ENCODE measurements around the gene ANO7. TPM values are rescaled to one million over a fixed set of nuclear protein-coding genes. Genes with fewer than 3 reads are reported as not detected.

Gene ANO7
- total RNA-seq, 4 donors from 2014 or later = 0.59 TPM; not detected in 3

GRCh38 chr2:241270531-241270930 is 82.1 kb downstream of the ANO7 start:
- H3K9me3 ChIP-seq = no peaks in the 10 kb centered on the region
- 38 to 44% methylated on average over 5 of the region's 5 CpGs for WGBS, 2 donors
- peak overlapping the region in 2 of 4 donors; percentile 73 to 100 for H3K4me3 ChIP-seq
- intact Hi-C loops (cut with DNase I) = no loop called here
- no peaks in the 10 kb centered on the region for H3K27me3 ChIP-seq
- no peak for TF ChIP-seq CTCF (IDR thresholded peaks at IDR 0.05)
- TF ChIP-seq POLR2A (IDR thresholded peaks at IDR 0.05) = no peak
- H3K4me1 ChIP-seq = peaks cover 28 to 52% (median 32%) of the 10 kb centered on the region in 3 donors
- H3K36me3 ChIP-seq = peaks cover 0 to 35% (median 3%) of the 10 kb centered on the region in 3 donors
- H3K27ac ChIP-seq = peak overlapping the region in 3 of 4 donors; percentile 27 to 97 (median 90)
- no peak for DNase-seq

GRCh38 chr2:241271706-241272302 is 83.3 kb downstream of the ANO7 start:
- Histone ChIP-seq H3K4me3 (peak overlapping the region; percentile 73 to 100 (median 90)), H3K27ac (peak overlapping the region; percentile 90 to 97 (median 91)), H3K27me3 (no peaks in the 10 kb centered on the region), H3K9me3 (no peaks in the 10 kb centered on the region), H3K36me3 (peaks cover 0 to 23% (median 0%) of the 10 kb centered on the region in 3 donors), H3K4me1 (peaks cover 28 to 52% (median 32%) of the 10 kb centered on the region in 3 donors)
- intact Hi-C loops (cut with DNase I) = no loop called here
- DNase-seq = peak; percentile 23
- 0 to 5% methylated on average over 4 to 10 of the region's 37 CpGs for WGBS, 2 donors
- TF ChIP-seq CTCF (IDR thresholded peaks at IDR 0.05) (no peak), POLR2A (IDR thresholded peaks at IDR 0.05) (no peak)

- no peak for DNase-seq
- Histone ChIP-seq H3K4me3 (peak overlapping the region; percentile 73 to 100 (median 90)), H3K36me3 (peaks cover 0 to 15% (median 0%) of the 10 kb centered on the region in 3 donors), H3K4me1 (peaks cover 28 to 52% (median 32%) of the 10 kb centered on the region in 3 donors), H3K27me3 (no peaks in the 10 kb centered on the region), H3K27ac (peak overlapping the region; percentile 90 to 97 (median 91)), H3K9me3 (no peaks in the 10 kb centered on the region)
- intact Hi-C loops (cut with DNase I) = no loop called here
- TF ChIP-seq CTCF (IDR thresholded peaks at IDR 0.05) (no peak), POLR2A (IDR thresholded peaks at IDR 0.05) (peak in 1 of 4 donors; percentile 48)
- WGBS, 2 donors = 0 to 2% methylated on average over 5 to 9 of the region's 102 CpGs
These were observed 84.1 kb downstream of the ANO7 start for GRCh38 chr2:241272303-241273209.

GRCh38 chr2:241273210-241274020 is 84.9 kb downstream of the ANO7 start:
- TF ChIP-seq POLR2A (IDR thresholded peaks at IDR 0.05) (no peak), CTCF (IDR thresholded peaks at IDR 0.05) (no peak)
- Histone ChIP-seq H3K4me3 (peak overlapping the region; percentile 73 to 100 (median 90)), H3K4me1 (peaks cover 25 to 49% (median 32%) of the 10 kb centered on the region in 3 donors), H3K27ac (peak overlapping the region; percentile 90 to 97 (median 91)), H3K36me3 (peaks cover 0 to 7% (median 0%) of the 10 kb centered on the region in 3 donors), H3K27me3 (no peaks in the 10 kb centered on the region), H3K9me3 (no peaks in the 10 kb centered on the region)
- DNase-seq = no peak
- WGBS, 2 donors = 55 to 56% methylated on average over 18 to 19 of the region's 21 CpGs
- intact Hi-C loops (cut with DNase I) = no loop called here
